K562 (cell line): ENCODE measurements around the gene CLNK. TPM values are rescaled to one million over a fixed set of nuclear protein-coding genes. Genes with fewer than 3 reads are reported as not detected.

ENCODE experiments used
- ATAC-seq: fragments of 200-7000 bp; cut with Tn5 transposase; 3 replicates; pipeline ENCODE4 v1.9.1; 2020; ENCODE audit warnings: moderate library complexity
- BruUV-seq: library from RNA; stranded (reverse); fragments of 400-500 nt; replicated peaks from 2 replicates; lab custom pipeline; 2021; lab: Mats Ljungman, UMichigan
- CTCF ChIA-PET: fragments of 300-600 bp; formaldehyde crosslinking; extraction: SDS; loops from one replicate; lab custom pipeline; 2021; ENCODE audit warnings: low intra/inter-chr PET ratio; lab: Yijun Ruan, JAX
- POLR2A ChIA-PET: fragments of 300-600, 350-650 bp; sonication (Branson Sonifier 250); formaldehyde crosslinking; extraction: SDS; loops from one replicate; lab custom pipeline; 2021; ENCODE audit warnings: antibody characterized with exemption, inconsistent platforms; lab: Yijun Ruan, JAX
- DNase-seq, 4 experiments: peaks; one replicate each; pipeline versions ENCODE4 v3.0.0 to v3.0.0-alpha.2; 2011 to 2018; ENCODE audit warnings: low spot score in 3 of 4, mixed read lengths in 3 of 4; ENCODE audit errors: extremely low read depth in 1 of 4
- FAIRE-seq: peaks from 2 replicates; lab custom pipeline; 2011; peaks lifted over from hg19 to GRCh38; lab: Jason Lieb, UNC
- H2AFZ ChIP-seq: 2 replicates; pipeline ENCODE4 v1.6.0; 2011; ENCODE audit warnings: low read depth, low read length, control low read depth, inconsistent platforms
- H3K27ac ChIP-seq: fragments of 200-600 bp; 3 replicates; pipeline ENCODE4 v1.8.0; 2011; ENCODE audit warnings: low read depth, mild to moderate bottlenecking, control low read depth, inconsistent platforms, low read length, moderate library complexity, mixed read lengths; ENCODE audit errors: extremely low read depth
- H3K27me3 ChIP-seq, 2 experiments: fragments of 300-600 bp in 1 of 2; 2 replicates in 1 of 2; 3 replicates in 1 of 2; pipeline versions ENCODE4 v1.6.0 to v1.8.0; 2011; ENCODE audit warnings: inconsistent platforms in 2 of 2, low read length in 2 of 2, mild to moderate bottlenecking in 1 of 2, mixed read lengths in 1 of 2, moderate library complexity in 1 of 2; ENCODE audit not compliant: control insufficient read depth in 2 of 2, insufficient read depth in 2 of 2
- H3K36me3 ChIP-seq: fragments of 300-600 bp; 3 replicates; pipeline ENCODE4 v1.8.0; 2011; ENCODE audit warnings: mild to moderate bottlenecking, low read length, inconsistent platforms; ENCODE audit not compliant: control insufficient read depth, insufficient read depth
- H3K4me1 ChIP-seq, 2 experiments: fragments of 200-600 bp in 1 of 2; replicated peaks in 1 of 2; 2 replicates in 1 of 2; 3 replicates in 1 of 2; pipeline versions ENCODE4 v1.5.1 to v1.8.0; 2011; ENCODE audit warnings: inconsistent platforms in 2 of 2, low read length in 2 of 2, mild to moderate bottlenecking in 1 of 2, mixed read lengths in 1 of 2, moderate library complexity in 1 of 2; ENCODE audit not compliant: control insufficient read depth in 2 of 2, insufficient read depth in 2 of 2
- H3K4me2 ChIP-seq: 2 replicates; pipeline ENCODE4 v1.6.1; 2011; ENCODE audit warnings: low read length, control low read depth, inconsistent platforms, mixed read lengths; ENCODE audit not compliant: insufficient read depth
- H3K4me3 ChIP-seq: fragments of 200-600 bp; sonication (generic), shearing (Covaris generic); 2 replicates; pipeline ENCODE4 v1.5.1; 2016; ENCODE audit warnings: control low read depth, inconsistent platforms
- H3K79me2 ChIP-seq: fragments of 200-600 bp; 3 replicates; pipeline ENCODE4 v1.8.0; 2011; ENCODE audit warnings: low read length, inconsistent platforms; ENCODE audit not compliant: control insufficient read depth, insufficient read depth
- H3K9ac ChIP-seq, 2 experiments: 2 replicates each; pipeline versions ENCODE4 v1.6.0 to v1.6.1; 2011; ENCODE audit warnings: low read depth in 2 of 2, low read length in 2 of 2, control low read depth in 1 of 2, inconsistent platforms in 1 of 2, mild to moderate bottlenecking in 1 of 2, mixed read lengths in 1 of 2; ENCODE audit not compliant: insufficient read depth in 1 of 2
- H3K9me1 ChIP-seq: one replicate; pipeline ENCODE4 v1.6.0; 2011; ENCODE audit warnings: inconsistent platforms, mild to moderate bottlenecking, low read length, moderate library complexity; ENCODE audit not compliant: control insufficient read depth, insufficient read depth
- H3K9me3 ChIP-seq: replicated peaks from 2 replicates; pipeline ENCODE4 v1.5.1; 2011; ENCODE audit warnings: low read depth, low read length, inconsistent platforms; ENCODE audit not compliant: control insufficient read depth, insufficient read depth
- H4K20me1 ChIP-seq: replicated peaks from 2 replicates; pipeline ENCODE4 v1.6.1; 2011; ENCODE audit warnings: low read length, inconsistent platforms, mixed read lengths; ENCODE audit not compliant: control insufficient read depth, insufficient read depth
- CBFB ChIP-seq: sonication (generic); formaldehyde crosslinking; IDR thresholded peaks from 2 replicates; pipeline ENCODE4 v1.4.0; 2020; ENCODE audit warnings: mild to moderate bottlenecking, missing genetic modification reagents
- RBM25 ChIP-seq: fragments of 200-400 bp; formaldehyde crosslinking; IDR thresholded peaks from 2 replicates; pipeline ENCODE4 v1.6.1; 2018; ENCODE audit warnings: low read length, low read depth, moderate library complexity; ENCODE audit not compliant: severe bottlenecking
- TSHZ1 ChIP-seq: fragments of 250-450 bp; sonication (Bioruptor Pico); IDR thresholded peaks from 2 replicates; pipeline ENCODE4 v1.4.0; 2020; ENCODE audit warnings: mild to moderate bottlenecking, moderate library complexity
- WGBS: fragments of 100-300 bp; shearing (Covaris generic); methylation state at CpG from one replicate; pipeline ENCODE4 v1.1.6; 2016; ENCODE audit warnings: low coverage, mixed read lengths; ENCODE audit not compliant: insufficient coverage; ENCODE audit errors: missing lambda C conversion rate; 5-methylcytosine and 5-hydroxymethylcytosine counted together
- in situ Hi-C: fragments of 300-500 bp; cut with MboI; formaldehyde crosslinking; loops from 4 replicates; pipeline ENCODE4 v1.15.0; 2018; ENCODE audit warnings: inconsistent platforms, mixed read lengths
- intact Hi-C: fragments of 100-400 bp; cut with micrococcal nuclease; formaldehyde crosslinking; loops from 2 replicates; pipeline ENCODE4 v1.14.2; 2022
- polyA plus RNA-seq, 8 experiments: library from polyadenylated mRNA; depleted of rRNA in 4 of 8; stranded (reverse) in 5 of 8; unstranded in 3 of 8; fragments of >200 nt; fragmentation: Nextera tagmentation in 2 of 8; fragmentation: Illumina TruSeq in 1 of 8; extraction: Ambion mirVana in 2 of 8; extraction: Trizol in 1 of 8; gene quantifications; 2 replicates each; pipeline versions ENCODE4 v1.2.1 to v1.2.3, GENCODE V29; 2011 to 2014; ENCODE audit warnings: inconsistent platforms in 1 of 8, missing spikeins in 1 of 8
- total RNA-seq, 7 experiments: library from RNA; depleted of rRNA in 6 of 7; stranded (reverse); fragments of >200 nt in 6 of 7; fragmentation: Illumina TruSeq in 2 of 7; extraction: Trizol in 2 of 7; gene quantifications; 2 replicates each; pipeline versions ENCODE4 v1.2.1 to v1.2.3, GENCODE V29; 2011 to 2021; ENCODE audit warnings: low replicate concordance in 1 of 7

The CLNK gene
- total and polyA plus RNA-seq, 9 of the 15 experiments (the other 6 are each of a cell fraction or from before 2014, with no cell fraction given), result not detected

GRCh38 chr4:10730590-10730989 is 46.0 kb upstream of the CLNK start:
- Histone ChIP-seq H3K79me2 (no peaks in the 10 kb centered on the region), H3K9ac (no peak overlapping the region), H3K9me3 (no peaks in the 10 kb centered on the region), H3K36me3 (no peaks in the 10 kb centered on the region), H3K27ac (no peak overlapping the region), H4K20me1 (no peaks in the 10 kb centered on the region), H3K4me3 (no peak overlapping the region), H3K27me3 (no peaks in the 10 kb centered on the region), H3K4me1 (no peaks in the 10 kb centered on the region), H3K4me2 (no peak overlapping the region), H2AFZ (no peak overlapping the region), H3K9me1 (no peaks in the 10 kb centered on the region)
- FAIRE-seq (no peak), DNase-seq (no peak), ATAC-seq (no peak)
- BruUV-seq, result no TSS peak
- WGBS, result 0% methylated on average over 7 of the region's 7 CpGs
- intact Hi-C loops, result no loop called here
- TF ChIP-seq CBFB (no peak), TSHZ1 (no peak), RBM25 (no peak)
- POLR2A ChIA-PET, result no interaction called here
- in situ Hi-C loops, result no loop called here
- CTCF ChIA-PET, result no interaction called here
